ENCODE results near the gene TP53I11. TPM values are rescaled to one million over a fixed set of nuclear protein-coding genes. Genes with fewer than 3 reads are reported as not detected.

The TP53I11 gene
- polyA plus RNA-seq, 1 donor (not counting 4 experiments of a cell fraction or from before 2014, with no cell fraction given): 21.4 TPM

DNA sequence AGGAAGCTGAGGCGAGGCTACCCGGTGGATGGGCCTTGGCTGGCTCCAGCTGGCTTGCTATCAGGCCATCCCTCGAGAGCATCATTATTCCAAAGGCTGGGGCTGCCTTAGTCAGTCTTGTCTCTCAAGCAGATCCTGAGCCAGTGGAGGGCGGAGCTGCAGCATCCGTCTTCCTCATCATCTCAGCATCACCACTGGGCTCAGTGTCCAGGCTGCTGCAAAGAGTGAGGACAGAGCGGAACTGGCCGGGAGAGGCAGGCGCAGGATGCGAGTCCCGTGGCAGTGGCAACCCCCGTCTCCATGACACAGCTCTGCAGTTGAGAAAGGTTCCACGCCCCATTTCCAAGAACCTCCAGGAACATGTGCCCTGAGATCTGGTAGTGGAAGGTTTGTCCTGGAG is 4.4 kb downstream of the TP53I11 start:
- Histone ChIP-seq H2AFZ (ENCODE audit: control insufficient read depth, low read length) (no peak overlapping the region), H3K27ac (ENCODE audit: control insufficient read depth, insufficient read depth, low read length) (no peak overlapping the region), H3K4me3 (ENCODE audit: control insufficient read depth in 2 of 3, extremely low read depth in 1 of 3, insufficient read depth in 2 of 3, low read depth in 1 of 3, low read length in 3 of 3) (no peak overlapping the region), H3K79me2 (ENCODE audit: control insufficient read depth, insufficient read depth, low read length) (peaks cover 16% of the 10 kb centered on the region), H3K9me1 (ENCODE audit: control insufficient read depth, extremely low read depth, insufficient read depth, low read length) (no peaks in the 10 kb centered on the region), H3K9ac (ENCODE audit: control insufficient read depth, extremely low read depth, insufficient read depth, low read length) (no peak overlapping the region), H3K9me3 (ENCODE audit: control insufficient read depth, low read depth, low read length) (no peaks in the 10 kb centered on the region), H4K20me1 (ENCODE audit: control insufficient read depth, extremely low read depth, insufficient read depth, low read length) (peaks cover 25% of the 10 kb centered on the region), H3K4me1 (ENCODE audit: control insufficient read depth, extremely low read depth, insufficient read depth, low read length) (peaks cover 20% of the 10 kb centered on the region), H3K27me3 (ENCODE audit: control insufficient read depth, extremely low read depth, insufficient read depth, low read length) (no peaks in the 10 kb centered on the region), H3K4me2 (ENCODE audit: control insufficient read depth, extremely low read depth, insufficient read depth, low read depth, low read length) (no peak overlapping the region), H3K36me3 (ENCODE audit: control insufficient read depth in 2 of 2, extremely low read depth in 1 of 2, insufficient read depth in 2 of 2, low read length in 2 of 2) (peaks cover 7 to 8% of the 10 kb centered on the region in 2 experiments)
- DNase-seq (ENCODE audit: low read depth, low spot score) (no peak), FAIRE-seq (no peak)
- dilution Hi-C loops (cut with MboI; ENCODE audit: extremely low pct_ligation_motif_present, low sequenced_read_pairs): loop anchor here (25.0 kb wide), 1 partner anchor 391 kb away; no protein-coding TSS in a partner anchor
- no peak for TF ChIP-seq EZH2 (IDR thresholded peaks at IDR 0.05; ENCODE audit: low read length)
- TF ChIP-seq, protein P1, sequence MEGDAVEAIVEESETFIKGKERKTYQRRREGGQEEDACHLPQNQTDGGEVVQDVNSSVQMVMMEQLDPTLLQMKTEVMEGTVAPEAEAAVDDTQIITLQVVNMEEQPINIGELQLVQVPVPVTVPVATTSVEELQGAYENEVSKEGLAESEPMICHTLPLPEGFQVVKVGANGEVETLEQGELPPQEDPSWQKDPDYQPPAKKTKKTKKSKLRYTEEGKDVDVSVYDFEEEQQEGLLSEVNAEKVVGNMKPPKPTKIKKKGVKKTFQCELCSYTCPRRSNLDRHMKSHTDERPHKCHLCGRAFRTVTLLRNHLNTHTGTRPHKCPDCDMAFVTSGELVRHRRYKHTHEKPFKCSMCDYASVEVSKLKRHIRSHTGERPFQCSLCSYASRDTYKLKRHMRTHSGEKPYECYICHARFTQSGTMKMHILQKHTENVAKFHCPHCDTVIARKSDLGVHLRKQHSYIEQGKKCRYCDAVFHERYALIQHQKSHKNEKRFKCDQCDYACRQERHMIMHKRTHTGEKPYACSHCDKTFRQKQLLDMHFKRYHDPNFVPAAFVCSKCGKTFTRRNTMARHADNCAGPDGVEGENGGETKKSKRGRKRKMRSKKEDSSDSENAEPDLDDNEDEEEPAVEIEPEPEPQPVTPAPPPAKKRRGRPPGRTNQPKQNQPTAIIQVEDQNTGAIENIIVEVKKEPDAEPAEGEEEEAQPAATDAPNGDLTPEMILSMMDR (optimal IDR thresholded peaks at IDR 0.05 in 1 of 3, IDR thresholded peaks at IDR 0.05 in 1 of 3, conservative IDR thresholded peaks at IDR 0.05 in 1 of 3; ENCODE audit: extremely low read depth in 1 of 3, insufficient read depth in 2 of 3, low read length in 3 of 3): no peak

DNA sequence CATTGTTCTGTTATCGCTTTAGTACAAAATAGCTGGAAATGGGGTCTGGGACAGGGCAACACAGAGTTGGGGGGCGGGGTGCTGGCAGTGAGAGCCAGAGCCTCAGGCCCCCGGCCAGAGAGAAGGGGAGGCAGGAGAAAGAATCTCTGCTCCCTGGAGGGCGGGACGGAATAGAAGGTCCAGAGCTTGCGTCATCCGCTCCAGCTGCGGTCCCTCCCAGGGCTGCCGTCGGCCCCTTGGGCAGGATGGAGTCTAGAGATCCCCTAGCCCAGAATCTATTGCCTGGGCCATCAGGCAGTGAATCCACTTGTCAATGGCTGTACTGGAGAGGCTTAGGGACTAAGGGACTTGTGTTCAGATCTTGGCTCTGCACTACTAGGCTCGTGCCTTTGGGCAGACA is 5.0 kb downstream of the TP53I11 start:
- DNase-seq (ENCODE audit: low read depth, low spot score) (no peak), FAIRE-seq (no peak)
- Histone ChIP-seq H4K20me1 (ENCODE audit: control insufficient read depth, extremely low read depth, insufficient read depth, low read length) (peaks cover 25% of the 10 kb centered on the region), H3K9me3 (ENCODE audit: control insufficient read depth, low read depth, low read length) (no peaks in the 10 kb centered on the region), H3K27me3 (ENCODE audit: control insufficient read depth, extremely low read depth, insufficient read depth, low read length) (no peaks in the 10 kb centered on the region), H3K4me3 (ENCODE audit: control insufficient read depth in 2 of 3, extremely low read depth in 1 of 3, insufficient read depth in 2 of 3, low read depth in 1 of 3, low read length in 3 of 3) (no peak overlapping the region), H3K79me2 (ENCODE audit: control insufficient read depth, insufficient read depth, low read length) (peaks cover 16% of the 10 kb centered on the region), H3K36me3 (ENCODE audit: control insufficient read depth in 2 of 2, extremely low read depth in 1 of 2, insufficient read depth in 2 of 2, low read length in 2 of 2) (peaks cover 7 to 8% of the 10 kb centered on the region in 2 experiments), H3K9ac (ENCODE audit: control insufficient read depth, extremely low read depth, insufficient read depth, low read length) (no peak overlapping the region), H3K4me2 (ENCODE audit: control insufficient read depth, extremely low read depth, insufficient read depth, low read depth, low read length) (no peak overlapping the region), H3K4me1 (ENCODE audit: control insufficient read depth, extremely low read depth, insufficient read depth, low read length) (peaks cover 20% of the 10 kb centered on the region), H2AFZ (ENCODE audit: control insufficient read depth, low read length) (no peak overlapping the region), H3K27ac (ENCODE audit: control insufficient read depth, insufficient read depth, low read length) (no peak overlapping the region), H3K9me1 (ENCODE audit: control insufficient read depth, extremely low read depth, insufficient read depth, low read length) (no peaks in the 10 kb centered on the region)
- no peak for TF ChIP-seq EZH2 (IDR thresholded peaks at IDR 0.05; ENCODE audit: low read length)
- TF ChIP-seq, protein P1 (optimal IDR thresholded peaks at IDR 0.05 in 1 of 3, IDR thresholded peaks at IDR 0.05 in 1 of 3, conservative IDR thresholded peaks at IDR 0.05 in 1 of 3; ENCODE audit: extremely low read depth in 1 of 3, insufficient read depth in 2 of 3, low read length in 3 of 3): no peak
- dilution Hi-C loops (cut with MboI; ENCODE audit: extremely low pct_ligation_motif_present, low sequenced_read_pairs): loop anchor here (25.0 kb wide), 1 partner anchor 392 kb away; no protein-coding TSS in a partner anchor

All from keratinocyte (primary cell).